ENCODE measurements around the gene HES7. TPM values are rescaled to one million over a fixed set of nuclear protein-coding genes. Genes with fewer than 3 reads are reported as not detected.

The HES7 gene
- total RNA-seq, 1 experiment from 2014 or later: not detected

DNA sequence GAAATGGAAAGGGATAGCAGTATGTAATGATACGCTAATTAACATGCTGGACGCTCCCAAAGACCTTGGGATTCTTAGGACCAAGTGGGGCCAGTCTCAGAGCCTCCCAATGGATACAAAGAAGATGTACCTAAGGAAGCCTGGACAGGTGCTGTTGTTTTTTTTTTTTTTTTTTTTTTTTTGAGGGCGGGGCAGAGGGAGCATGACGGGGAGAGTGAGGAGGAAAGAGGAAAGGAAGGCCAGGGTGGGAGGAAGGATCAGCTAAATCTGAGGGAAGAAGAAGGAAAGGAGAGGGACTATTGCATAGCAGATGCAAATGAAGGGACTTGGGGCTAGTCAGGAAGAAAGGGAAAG is 36.3 kb upstream of the HES7 start:
- Histone ChIP-seq H3K4me3 (no peak overlapping the region), H3K27ac (no peak overlapping the region), H3K4me1 (replicated peaks) (peaks cover 51% of the 10 kb centered on the region), H3K27me3 (replicated peaks) (no peaks in the 10 kb centered on the region), H3K36me3 (peaks cover 40% of the 10 kb centered on the region), H3K9me3 (replicated peaks) (no peaks in the 10 kb centered on the region)
- no peak for DNase-seq (ENCODE audit: low read depth in 1 of 2, low spot score in 2 of 2)

DNA sequence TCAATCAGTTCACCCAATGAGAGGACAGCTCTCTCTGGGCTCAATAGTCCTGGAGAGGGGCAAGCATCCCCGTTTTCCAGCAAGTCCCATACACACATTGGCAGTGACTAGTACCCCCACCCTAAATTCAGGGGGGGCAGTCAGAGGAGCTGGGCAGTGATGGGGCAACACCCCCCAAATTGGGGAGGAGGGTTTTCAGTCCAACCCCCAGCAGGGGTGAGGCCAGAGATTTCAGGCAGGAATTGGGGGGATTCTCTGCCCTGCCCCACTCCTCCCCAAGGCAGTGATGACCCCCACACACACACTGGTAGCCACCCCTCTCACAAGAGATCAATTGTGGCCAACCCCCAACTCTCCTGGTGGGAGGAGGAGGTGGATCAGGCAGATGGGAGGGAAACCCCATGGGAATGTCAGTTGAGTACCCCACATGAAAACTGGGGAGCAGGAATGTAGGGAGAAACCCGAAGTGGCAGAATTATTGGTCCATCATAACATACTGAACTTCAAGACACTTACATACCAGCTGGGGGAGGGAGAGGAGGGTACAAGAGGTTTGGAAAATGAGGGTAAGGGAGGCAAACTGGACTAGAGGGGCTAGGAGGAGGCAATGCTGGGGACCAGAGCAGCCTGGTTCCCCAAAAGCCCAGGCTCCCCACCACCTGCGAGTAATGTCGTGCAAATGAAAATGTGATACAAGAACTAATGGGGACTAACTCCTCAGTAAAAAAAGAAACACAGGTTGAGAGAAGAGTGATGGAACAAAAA is 35.7 kb upstream of the HES7 start:
- no peaks in the 10 kb centered on the region for H3K27me3 ChIP-seq (replicated peaks)
- peaks cover 40% of the 10 kb centered on the region for H3K36me3 ChIP-seq
- DNase-seq (ENCODE audit: low read depth in 1 of 2, low spot score in 2 of 2): no peak
- H3K27ac ChIP-seq: no peak overlapping the region
- no peaks in the 10 kb centered on the region for H3K9me3 ChIP-seq (replicated peaks)
- H3K4me1 ChIP-seq (replicated peaks): peaks cover 55% of the 10 kb centered on the region
- H3K4me3 ChIP-seq: no peak overlapping the region

DNA sequence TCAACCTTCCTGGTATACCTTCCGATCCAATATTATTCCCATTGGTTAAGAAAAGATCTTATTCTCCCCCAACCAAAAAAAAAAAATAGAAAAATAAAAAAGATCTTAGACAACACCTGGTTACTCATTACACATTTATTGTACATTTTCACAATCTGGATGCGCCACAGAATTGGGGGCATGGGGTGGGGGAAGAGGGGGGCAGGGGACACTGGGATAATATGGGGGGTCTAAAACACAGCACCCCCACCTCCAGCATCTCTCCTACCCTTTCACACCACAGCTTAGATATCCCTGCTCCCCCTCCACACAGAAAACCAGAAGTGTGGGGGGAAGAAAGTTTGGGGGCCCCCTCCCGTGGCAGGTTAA is 35.1 kb upstream of the HES7 start:
- DNase-seq (ENCODE audit: low read depth in 1 of 2, low spot score in 2 of 2): no peak
- H3K4me1 ChIP-seq (replicated peaks): peaks cover 55% of the 10 kb centered on the region
- no peaks in the 10 kb centered on the region for H3K9me3 ChIP-seq (replicated peaks)
- no peak overlapping the region for H3K4me3 ChIP-seq
- H3K27ac ChIP-seq: no peak overlapping the region
- no peaks in the 10 kb centered on the region for H3K27me3 ChIP-seq (replicated peaks)
- peaks cover 40% of the 10 kb centered on the region for H3K36me3 ChIP-seq

DNA sequence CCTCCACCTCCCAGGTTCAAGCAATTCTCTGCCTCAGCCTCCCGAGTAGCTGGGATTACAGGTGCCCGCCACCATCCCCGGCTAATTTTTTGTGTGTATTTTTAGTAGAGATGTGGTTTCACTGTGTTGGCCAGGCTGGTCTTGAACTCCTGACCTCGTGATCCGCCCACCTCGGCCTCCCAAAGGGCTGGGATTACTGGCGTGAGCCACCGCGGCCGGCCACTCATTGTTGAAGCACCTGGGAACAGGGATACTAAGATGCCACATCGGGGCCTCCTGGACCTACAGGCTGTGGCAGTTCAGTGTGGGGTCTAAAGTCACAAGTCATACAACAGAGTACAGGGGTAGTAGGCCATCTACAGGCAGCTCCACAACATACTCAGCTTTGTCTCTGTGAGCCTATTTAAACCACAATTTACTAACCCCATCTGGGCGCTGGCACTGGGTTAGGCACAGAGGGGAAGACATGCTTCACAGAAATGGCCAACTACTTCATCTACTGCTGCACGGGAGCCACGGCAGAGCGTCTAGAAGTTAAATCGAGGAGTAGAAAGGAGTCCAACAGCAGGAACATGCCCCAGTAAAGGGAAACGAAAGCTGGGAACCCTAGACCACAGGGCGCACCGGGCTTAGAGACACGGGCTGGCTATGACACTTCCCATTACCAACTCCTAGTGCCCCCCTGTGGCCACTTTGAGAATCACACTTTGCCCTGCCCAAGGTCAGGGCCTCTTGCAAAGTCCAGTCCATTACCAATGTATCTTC is 34.5 kb upstream of the HES7 start:
- Histone ChIP-seq H3K4me1 (replicated peaks) (peaks cover 55% of the 10 kb centered on the region), H3K4me3 (no peak overlapping the region), H3K9me3 (replicated peaks) (no peaks in the 10 kb centered on the region), H3K27ac (no peak overlapping the region), H3K27me3 (replicated peaks) (no peaks in the 10 kb centered on the region), H3K36me3 (peaks cover 40% of the 10 kb centered on the region)
- peak; percentile 67 to 89 for DNase-seq (ENCODE audit: low read depth in 1 of 2, low spot score in 2 of 2)

DNA sequence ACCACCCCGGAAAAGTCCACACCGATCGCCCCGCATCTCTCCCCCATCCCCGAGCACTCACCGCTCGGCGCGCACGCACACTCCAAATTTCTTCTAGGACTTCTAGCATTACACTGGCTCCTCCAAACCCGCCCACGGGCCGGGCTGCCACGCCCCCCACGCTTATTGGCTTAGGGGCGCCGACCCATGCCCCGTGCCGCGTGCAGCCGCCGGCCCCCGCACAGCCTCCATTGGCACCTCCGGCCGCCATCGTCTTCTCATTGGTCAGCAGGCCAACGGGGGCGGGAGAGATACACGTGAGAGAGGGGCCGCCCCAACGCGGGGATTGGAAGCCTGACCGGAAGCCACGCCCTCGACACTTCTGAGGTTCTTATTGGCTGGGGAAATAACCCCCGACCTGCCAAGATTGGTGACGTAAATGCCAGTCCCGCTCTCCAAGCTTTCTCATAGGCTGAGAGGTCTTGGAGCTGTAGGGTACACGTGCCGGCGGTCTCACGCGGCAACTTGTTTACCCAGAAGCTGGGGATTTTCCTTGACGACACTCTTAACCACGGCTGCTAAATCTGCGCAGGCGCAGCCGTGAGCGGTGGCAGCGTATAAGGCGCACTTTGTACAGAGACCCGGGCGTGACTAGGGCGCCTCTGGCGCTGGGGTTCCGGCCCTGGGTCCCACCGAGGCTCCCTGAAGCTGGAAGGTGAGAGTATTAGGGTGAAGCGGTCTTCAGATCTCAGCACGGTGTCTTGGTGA is 32.5 kb upstream of the HES7 start:
- peaks cover 58% of the 10 kb centered on the region for H3K4me1 ChIP-seq (replicated peaks)

DNA sequence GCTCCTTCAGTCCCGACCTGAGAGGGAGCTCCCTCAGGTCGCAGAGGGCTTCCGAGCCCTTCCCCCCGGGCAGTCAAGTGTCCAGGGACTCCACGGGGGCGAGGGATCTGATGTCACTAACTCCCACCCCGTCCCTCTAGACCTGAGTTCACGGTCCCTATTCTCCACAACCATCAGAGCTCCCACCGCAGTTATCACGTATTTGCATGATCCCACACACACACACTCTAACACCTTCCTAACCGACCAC is 32.0 kb upstream of the HES7 start:
- H3K9me3 ChIP-seq (replicated peaks): no peaks in the 10 kb centered on the region
- H3K4me3 ChIP-seq: peak overlapping the region; percentile 48
- no peaks in the 10 kb centered on the region for H3K27me3 ChIP-seq (replicated peaks)
- peak overlapping the region; percentile 80 for H3K27ac ChIP-seq
- H3K4me1 ChIP-seq (replicated peaks): peaks cover 62% of the 10 kb centered on the region
- peaks cover 28% of the 10 kb centered on the region for H3K36me3 ChIP-seq
- no peak for DNase-seq (ENCODE audit: low read depth in 1 of 2, low spot score in 2 of 2)

More for the DNA sequence above, 32.5 kb upstream of the HES7 start:
- peaks cover 33% of the 10 kb centered on the region for H3K36me3 ChIP-seq
- no peaks in the 10 kb centered on the region for H3K9me3 ChIP-seq (replicated peaks)
- H3K27ac ChIP-seq: peak overlapping the region; percentile 80
- no peaks in the 10 kb centered on the region for H3K27me3 ChIP-seq (replicated peaks)
- peak; percentile 100 for DNase-seq (ENCODE audit: low read depth in 1 of 2, low spot score in 2 of 2)
- peak overlapping the region; percentile 48 for H3K4me3 ChIP-seq

DNA sequence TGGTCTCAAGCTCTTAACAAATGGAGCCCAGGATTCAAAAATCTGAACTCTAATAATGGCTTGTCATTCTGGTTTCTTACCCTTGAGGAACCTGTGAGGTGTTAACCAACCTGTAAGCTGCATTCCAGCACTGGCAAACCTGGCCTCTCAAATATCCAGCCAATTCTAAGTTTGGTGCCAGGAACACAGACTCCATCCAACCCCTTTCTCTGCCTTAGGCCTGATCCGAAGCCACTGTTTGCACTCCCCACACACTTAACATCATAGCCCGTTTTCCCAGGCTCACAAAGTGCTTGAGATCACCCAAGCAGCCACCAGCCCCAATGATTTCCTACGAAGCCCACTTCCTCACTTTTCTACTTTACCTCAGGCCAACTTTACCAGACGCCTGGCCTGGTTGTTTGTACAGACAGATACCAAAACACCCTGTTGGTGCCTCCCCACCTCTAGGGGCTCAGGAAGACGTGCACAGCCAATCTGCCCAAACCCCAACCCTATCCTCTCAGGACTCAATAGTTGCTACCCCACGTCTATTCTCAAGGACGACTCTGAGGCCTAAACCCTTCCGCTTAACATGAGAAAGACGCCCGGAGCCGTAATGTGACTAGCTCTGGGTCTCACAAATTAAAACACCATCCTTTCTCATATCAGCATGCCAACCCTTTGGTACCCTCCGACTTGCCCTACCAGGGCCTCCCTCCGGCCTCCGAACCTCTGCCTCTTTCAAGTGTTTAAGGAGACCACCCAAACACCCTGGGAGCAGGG is 31.5 kb upstream of the HES7 start:
- peaks cover 27% of the 10 kb centered on the region for H3K36me3 ChIP-seq
- no peaks in the 10 kb centered on the region for H3K9me3 ChIP-seq (replicated peaks)
- peak overlapping the region; percentile 48 for H3K4me3 ChIP-seq
- H3K4me1 ChIP-seq (replicated peaks): peaks cover 66% of the 10 kb centered on the region
- DNase-seq (ENCODE audit: low read depth in 1 of 2, low spot score in 2 of 2): peak in 1 of 2 experiments; percentile 6
- no peaks in the 10 kb centered on the region for H3K27me3 ChIP-seq (replicated peaks)
- H3K27ac ChIP-seq: peak overlapping the region; percentile 80

DNA sequence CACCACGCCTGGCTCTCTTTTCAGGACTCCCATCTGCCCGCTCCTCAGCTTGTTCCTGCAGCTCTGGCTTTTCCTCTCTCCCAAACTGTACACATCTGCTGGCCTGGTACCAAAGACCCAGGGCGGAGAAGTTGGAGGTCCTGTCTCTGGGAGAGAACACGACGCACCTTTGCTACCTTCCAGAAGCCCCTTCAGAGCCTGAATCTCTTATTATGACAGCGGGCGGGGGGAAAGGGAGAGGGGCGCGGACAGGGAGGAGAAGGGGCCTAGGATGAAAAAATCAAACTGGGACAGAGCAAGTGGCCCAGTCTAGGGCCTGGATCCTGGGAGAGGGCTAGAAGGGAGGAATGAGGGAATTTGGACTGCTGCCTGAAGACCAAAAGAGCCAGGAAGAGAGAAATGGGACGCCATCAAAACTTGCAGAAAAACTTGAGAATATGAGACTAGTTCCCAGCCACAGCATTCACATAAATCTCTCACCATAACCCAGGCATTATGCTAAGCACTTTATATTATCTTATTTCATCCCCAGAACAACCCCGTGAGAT is 30.8 kb upstream of the HES7 start:
- Histone ChIP-seq H3K4me3 (no peak overlapping the region), H3K36me3 (peaks cover 30% of the 10 kb centered on the region), H3K9me3 (replicated peaks) (no peaks in the 10 kb centered on the region), H3K4me1 (replicated peaks) (peaks cover 66% of the 10 kb centered on the region), H3K27ac (peak overlapping the region; percentile 98; the same call in 1 of the 2 replicates), H3K27me3 (replicated peaks) (no peaks in the 10 kb centered on the region)
- no peak for DNase-seq (ENCODE audit: low read depth in 1 of 2, low spot score in 2 of 2)

DNA sequence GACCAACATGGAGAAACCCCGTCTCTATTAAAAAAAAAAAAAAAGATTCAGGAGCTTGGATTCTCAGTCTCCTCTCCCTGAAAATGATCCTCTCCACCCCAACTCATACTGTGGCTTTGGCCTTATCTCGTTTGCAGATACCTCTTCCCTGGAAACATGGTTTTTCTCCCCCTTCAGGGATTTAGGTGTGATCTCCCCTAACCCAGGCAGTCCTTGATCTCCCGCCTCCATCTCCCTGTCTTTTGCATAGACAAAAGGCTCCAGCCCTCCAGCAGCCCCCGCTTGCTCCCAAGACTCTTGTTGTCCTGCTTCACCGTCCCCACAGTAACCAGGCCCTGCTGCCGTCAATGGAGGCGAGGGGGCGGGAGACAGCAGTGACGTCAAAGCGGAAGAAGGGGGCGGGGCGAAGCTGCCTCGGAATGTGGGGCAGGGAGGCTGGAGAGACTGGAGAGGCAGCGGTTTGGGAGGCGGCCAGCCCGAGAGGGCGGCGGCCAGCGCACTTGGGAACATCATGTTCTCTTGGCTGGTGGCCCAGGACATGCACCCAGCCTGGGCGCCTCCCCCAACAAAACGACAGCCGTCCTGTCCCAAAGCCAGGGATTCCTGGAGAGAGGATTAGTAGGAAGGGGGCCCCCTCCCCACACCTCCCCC is 30.2 kb upstream of the HES7 start:
- Histone ChIP-seq H3K4me1 (replicated peaks) (peaks cover 66% of the 10 kb centered on the region), H3K27ac (peak overlapping the region; percentile 98), H3K27me3 (replicated peaks) (no peaks in the 10 kb centered on the region), H3K9me3 (replicated peaks) (no peaks in the 10 kb centered on the region), H3K4me3 (peak overlapping the region; percentile 4; the same call in 1 of the 2 replicates), H3K36me3 (peaks cover 31% of the 10 kb centered on the region)
- peak; percentile 97 to 98 for DNase-seq (ENCODE audit: low read depth in 1 of 2, low spot score in 2 of 2)

DNA sequence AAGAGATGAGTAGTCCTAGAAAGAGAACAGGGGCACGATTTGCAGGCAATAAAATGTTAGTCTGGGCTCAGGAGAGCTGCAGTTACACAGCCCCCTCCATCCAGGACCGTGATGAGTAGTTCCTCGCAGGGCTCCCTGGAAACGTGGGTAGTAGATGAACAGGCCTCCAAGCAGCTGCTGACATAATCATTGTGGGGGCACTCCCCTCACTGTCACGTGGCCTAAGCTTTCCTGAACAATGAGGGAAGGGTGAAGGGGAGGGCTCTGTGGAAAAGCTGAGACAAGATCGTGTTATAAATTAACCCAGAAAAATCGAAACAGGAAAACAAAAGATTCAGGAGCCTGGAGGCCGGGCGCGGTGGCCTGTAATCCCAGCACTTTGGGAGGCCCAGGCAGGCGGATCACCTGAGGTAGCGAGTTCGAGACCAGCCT is 29.6 kb upstream of the HES7 start:
- Histone ChIP-seq H3K27ac (peak overlapping the region; percentile 98), H3K9me3 (replicated peaks) (no peaks in the 10 kb centered on the region), H3K36me3 (peaks cover 34% of the 10 kb centered on the region), H3K4me1 (replicated peaks) (peaks cover 64% of the 10 kb centered on the region), H3K4me3 (peak overlapping the region; percentile 4; the same call in 1 of the 2 replicates), H3K27me3 (replicated peaks) (no peaks in the 10 kb centered on the region)
- peak; percentile 89 for DNase-seq (ENCODE audit: low read depth in 1 of 2, low spot score in 2 of 2)

DNA sequence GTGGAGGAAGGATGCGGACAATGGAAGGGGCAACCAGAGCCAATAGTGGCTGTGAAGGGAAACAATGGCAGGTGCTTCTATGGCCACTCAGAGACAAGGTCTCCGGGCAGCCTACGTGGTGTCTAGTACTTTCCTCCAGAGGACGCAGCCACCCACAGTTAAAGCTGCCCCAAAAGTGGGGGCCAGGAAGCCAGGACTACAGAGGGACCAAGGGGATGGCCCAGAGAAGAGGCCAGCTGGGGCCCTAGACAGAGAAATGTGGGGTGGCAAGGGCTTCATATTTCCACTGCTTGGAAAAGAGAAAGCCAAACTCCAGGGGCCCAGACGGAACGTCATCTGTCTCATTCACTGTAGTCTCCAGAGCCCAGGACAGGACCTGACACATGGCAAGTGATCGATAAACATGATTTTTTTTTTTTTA is 29.1 kb upstream of the HES7 start:
- peak overlapping the region; percentile 98 for H3K27ac ChIP-seq
- no peaks in the 10 kb centered on the region for H3K9me3 ChIP-seq (replicated peaks)
- no peak for DNase-seq (ENCODE audit: low read depth in 1 of 2, low spot score in 2 of 2)
- H3K4me1 ChIP-seq (replicated peaks): peaks cover 62% of the 10 kb centered on the region
- H3K36me3 ChIP-seq: peaks cover 34% of the 10 kb centered on the region
- H3K4me3 ChIP-seq: no peak overlapping the region
- no peaks in the 10 kb centered on the region for H3K27me3 ChIP-seq (replicated peaks)

DNA sequence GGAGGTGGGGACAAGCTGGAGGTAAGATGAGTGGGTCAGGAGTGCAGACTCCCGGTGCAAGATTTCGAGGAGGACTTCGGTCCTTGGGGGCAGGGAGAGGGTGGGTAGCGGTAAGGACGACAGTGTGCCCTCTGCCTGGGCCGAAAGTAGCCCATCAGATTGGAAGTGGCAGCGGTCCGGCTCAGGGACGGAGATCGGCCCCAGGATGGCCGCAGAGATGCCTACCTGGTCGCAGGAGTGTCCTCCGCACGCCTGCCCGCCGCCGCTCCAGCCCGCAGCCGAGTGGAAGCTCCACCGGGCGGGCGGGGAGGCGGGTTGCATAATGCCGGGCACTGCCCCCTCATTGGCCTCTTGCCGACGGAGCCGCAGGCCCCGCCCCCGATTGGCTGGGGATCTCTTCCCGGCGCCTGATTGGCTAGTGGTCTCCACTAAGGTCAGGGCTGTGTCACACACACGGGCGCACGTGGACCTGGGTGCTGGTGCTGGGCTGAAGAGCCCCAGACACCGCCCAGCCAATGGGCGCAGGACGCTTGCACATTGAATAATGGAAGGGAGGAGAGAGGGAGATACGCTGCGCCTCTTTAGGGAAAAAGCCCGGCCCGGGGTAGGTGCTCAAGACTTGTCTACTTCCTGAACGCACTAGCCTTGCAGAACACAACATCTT is 28.3 kb upstream of the HES7 start, which contains the start of gene PER1:
Gene PER1, minus strand, starts transcription at position 293 of the 664 bp plus-strand sequence. CDS start 1,698 bp downstream, outside the sequence.
- Histone ChIP-seq H3K4me3 (peak within 1 kb of the TSS; percentile 53), H3K27me3 (replicated peaks) (no peaks in the 10 kb centered on the region), H3K9me3 (replicated peaks) (no peaks in the 10 kb centered on the region), H3K36me3 (peaks cover 39% of the 10 kb centered on the region), H3K27ac (peak within 1 kb of the TSS; percentile 98), H3K4me1 (replicated peaks) (peaks cover 62% of the 10 kb centered on the region)
- peak; percentile 89 to 93 for DNase-seq (ENCODE audit: low read depth in 1 of 2, low spot score in 2 of 2)

Data from SJSA1 (cell line).